PC-3 (cell line): ENCODE measurements around the gene PAK3. TPM values are rescaled to one million over a fixed set of nuclear protein-coding genes. Genes with fewer than 3 reads are reported as not detected.

ENCODE experiments used
- ATAC-seq: fragments of 200-7000 bp; cut with Tn5 transposase; 2 replicates; pipeline ENCODE4 v1.9.1; 2020; ENCODE audit warnings: mild to moderate bottlenecking, moderate library complexity
- BruUV-seq: library from RNA; stranded (reverse); fragments of 400-500 nt; replicated peaks from 2 replicates; lab custom pipeline; 2021; lab: Mats Ljungman, UMichigan
- CTCF ChIA-PET: fragments of 300-600 bp; sonication (Branson Sonifier 250); formaldehyde crosslinking; loops from one replicate; lab custom pipeline; 2022; ENCODE audit warnings: antibody characterized with exemption; lab: Charles Lee
- POLR2A ChIA-PET: fragments of 300-600 bp; sonication (Branson Sonifier 250); formaldehyde crosslinking; loops from one replicate; lab custom pipeline; 2022; ENCODE audit warnings: antibody characterized with exemption; ENCODE audit not compliant: unreplicated experiment; lab: Charles Lee
- DNase-seq: peaks from one replicate; pipeline ENCODE4 v3.0.0-alpha.2; 2015
- H2AFZ ChIP-seq: fragments of 300-600 bp; sonication (generic); 2 replicates; pipeline ENCODE4 v1.6.0; 2016; ENCODE audit warnings: antibody characterized with exemption, low read length
- H3F3A ChIP-seq: fragments of 300-600 bp; sonication (generic); one replicate; pipeline ENCODE4 v1.6.0; 2017; ENCODE audit warnings: antibody characterized with exemption, low read length, control low read depth, mild to moderate bottlenecking; ENCODE audit not compliant: unreplicated experiment
- H3K27ac ChIP-seq: fragments of 300-600 bp; sonication (generic); 2 replicates; pipeline ENCODE4 v1.5.1; 2016; ENCODE audit warnings: mild to moderate bottlenecking, low read length
- H3K27me3 ChIP-seq: fragments of 300-600 bp; sonication (generic); 2 replicates; pipeline ENCODE4 v1.6.1; 2016; ENCODE audit warnings: low read length, mixed read lengths
- H3K36me3 ChIP-seq: fragments of 300-600 bp; sonication (generic); 2 replicates; pipeline ENCODE4 v1.6.1; 2016; ENCODE audit warnings: low read depth, mixed run types, low read length, mixed read lengths
- H3K4me1 ChIP-seq: fragments of 300-600 bp; sonication (generic); 2 replicates; pipeline ENCODE4 v1.5.1; 2016; ENCODE audit warnings: low read length; ENCODE audit not compliant: insufficient read depth
- H3K4me2 ChIP-seq: fragments of 300-600 bp; sonication (generic); 2 replicates; pipeline ENCODE4 v1.6.0; 2016; ENCODE audit warnings: low read length
- H3K4me3 ChIP-seq: fragments of 300-600 bp; sonication (generic); 2 replicates; pipeline ENCODE4 v1.5.1; 2016; ENCODE audit warnings: mild to moderate bottlenecking, low read length, mixed read lengths
- H3K79me2 ChIP-seq: fragments of 300-600 bp; sonication (generic); 2 replicates; pipeline ENCODE4 v1.6.1; 2017; ENCODE audit warnings: low read length, mixed read lengths
- H3K9ac ChIP-seq: fragments of 300-600 bp; sonication (generic); 2 replicates; pipeline ENCODE4 v1.6.0; 2016; ENCODE audit warnings: mild to moderate bottlenecking, low read length
- H3K9me2 ChIP-seq: fragments of 300-600 bp; sonication (generic); replicated peaks from 2 replicates; pipeline ENCODE4 v1.6.1; 2016; ENCODE audit warnings: mixed run types, low read length, mixed read lengths
- H3K9me3 ChIP-seq: fragments of 300-600 bp; sonication (generic); 2 replicates; pipeline ENCODE4 v1.6.1; 2016; ENCODE audit warnings: low read length, mixed read lengths
- H4K20me1 ChIP-seq: fragments of 300-600 bp; sonication (generic); 2 replicates; pipeline ENCODE4 v1.6.1; 2016; ENCODE audit warnings: low read length, mixed read lengths
- EZH2 ChIP-seq: fragments of 300-600 bp; sonication (generic); IDR thresholded peaks from one replicate; pipeline ENCODE4 v1.6.1; 2017; ENCODE audit warnings: antibody characterized with exemption, mild to moderate bottlenecking, low read length; ENCODE audit not compliant: unreplicated experiment
- EZH2phosphoT487 ChIP-seq: fragments of 300-600 bp; sonication (generic); IDR thresholded peaks from 2 replicates; pipeline ENCODE4 v1.6.1; 2018; ENCODE audit warnings: mild to moderate bottlenecking, antibody characterized with exemption, low read length, borderline replicate concordance
- intact Hi-C: fragments of 100-400 bp; cut with micrococcal nuclease; formaldehyde crosslinking; loops from 2 replicates; pipeline ENCODE4 v1.9.0; 2023
- total RNA-seq: library from RNA; depleted of rRNA; stranded (reverse); fragments of >200 nt; gene quantifications from 2 replicates; pipeline ENCODE4 v1.2.3, GENCODE V29; 2014
- TF ChIP-seq, protein P1 (sequence below): fragments of 300-600 bp; sonication (generic); conservative IDR thresholded peaks from 2 replicates; pipeline ENCODE4 v1.5.1; 2017; ENCODE audit warnings: antibody characterized with exemption, low read depth, mild to moderate bottlenecking, low read length

The PAK3 gene
- total RNA-seq, 1 experiment from 2014 or later: 2.0 TPM

DNA sequence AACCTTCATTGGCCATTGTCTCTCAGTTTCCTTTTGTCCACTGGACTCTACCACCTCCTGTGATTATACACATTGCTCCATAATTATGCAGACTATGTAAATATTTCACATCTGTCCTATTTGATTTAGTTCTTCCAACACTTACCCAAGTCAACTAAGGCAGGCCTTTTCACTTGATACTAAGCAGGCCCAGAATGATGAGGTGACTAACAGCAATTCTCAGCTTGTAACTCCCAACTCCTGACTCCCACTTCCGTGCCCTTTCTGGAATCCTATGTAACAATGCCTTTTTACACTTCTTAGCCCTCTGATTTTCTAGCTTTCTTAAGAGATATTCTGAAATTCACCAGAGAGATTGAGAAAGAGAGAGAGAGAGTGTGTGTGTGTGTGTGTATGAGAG lies 6.6 kb downstream of the PAK3 start:
- ChIA-PET CTCF (no interaction called here), POLR2A (no interaction called here)
- no peaks in the 10 kb centered on the region for H3K4me1 ChIP-seq
- H2AFZ ChIP-seq: no peak overlapping the region
- no peaks in the 10 kb centered on the region for H3K79me2 ChIP-seq
- no peaks in the 10 kb centered on the region for H3K9me2 ChIP-seq
- ATAC-seq: no peak
- no peaks in the 10 kb centered on the region for H3K27me3 ChIP-seq
- TF ChIP-seq, protein P1, sequence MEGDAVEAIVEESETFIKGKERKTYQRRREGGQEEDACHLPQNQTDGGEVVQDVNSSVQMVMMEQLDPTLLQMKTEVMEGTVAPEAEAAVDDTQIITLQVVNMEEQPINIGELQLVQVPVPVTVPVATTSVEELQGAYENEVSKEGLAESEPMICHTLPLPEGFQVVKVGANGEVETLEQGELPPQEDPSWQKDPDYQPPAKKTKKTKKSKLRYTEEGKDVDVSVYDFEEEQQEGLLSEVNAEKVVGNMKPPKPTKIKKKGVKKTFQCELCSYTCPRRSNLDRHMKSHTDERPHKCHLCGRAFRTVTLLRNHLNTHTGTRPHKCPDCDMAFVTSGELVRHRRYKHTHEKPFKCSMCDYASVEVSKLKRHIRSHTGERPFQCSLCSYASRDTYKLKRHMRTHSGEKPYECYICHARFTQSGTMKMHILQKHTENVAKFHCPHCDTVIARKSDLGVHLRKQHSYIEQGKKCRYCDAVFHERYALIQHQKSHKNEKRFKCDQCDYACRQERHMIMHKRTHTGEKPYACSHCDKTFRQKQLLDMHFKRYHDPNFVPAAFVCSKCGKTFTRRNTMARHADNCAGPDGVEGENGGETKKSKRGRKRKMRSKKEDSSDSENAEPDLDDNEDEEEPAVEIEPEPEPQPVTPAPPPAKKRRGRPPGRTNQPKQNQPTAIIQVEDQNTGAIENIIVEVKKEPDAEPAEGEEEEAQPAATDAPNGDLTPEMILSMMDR: no peak
- TF ChIP-seq EZH2phosphoT487: no peak
- no peak for TF ChIP-seq EZH2
- no peaks in the 10 kb centered on the region for H4K20me1 ChIP-seq
- BruUV-seq: no TSS peak
- no peak overlapping the region for H3K4me2 ChIP-seq
- intact Hi-C loops: no loop called here
- no peak for DNase-seq
- no peaks in the 10 kb centered on the region for H3K9me3 ChIP-seq
- no peak overlapping the region for H3K4me3 ChIP-seq
- no peaks in the 10 kb centered on the region for H3K36me3 ChIP-seq
- no peaks in the 10 kb centered on the region for H3F3A ChIP-seq
- H3K9ac ChIP-seq: no peak overlapping the region
- no peak overlapping the region for H3K27ac ChIP-seq

DNA sequence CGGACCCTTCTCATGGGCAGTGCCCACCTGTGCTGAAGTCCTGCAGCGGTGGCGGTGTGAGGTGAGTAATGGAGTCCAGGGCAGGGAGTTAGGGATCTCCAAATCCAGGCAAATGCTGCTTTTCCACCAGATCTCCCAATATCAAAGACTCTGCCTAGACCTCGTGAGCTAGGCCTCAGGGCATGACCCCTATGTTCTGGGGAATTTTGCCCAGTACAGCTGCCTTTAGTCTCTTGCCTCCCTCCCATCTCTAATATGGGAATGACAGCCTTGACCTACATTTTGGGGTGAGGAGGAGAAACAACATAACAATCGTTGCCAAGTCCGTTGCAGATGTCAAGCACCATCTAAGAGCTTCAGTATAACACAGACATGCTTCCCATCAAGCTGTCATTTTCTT lies 7.3 kb downstream of the PAK3 start:
- no peaks in the 10 kb centered on the region for H3K9me3 ChIP-seq
- no peaks in the 10 kb centered on the region for H3K79me2 ChIP-seq
- intact Hi-C loops: no loop called here
- no peaks in the 10 kb centered on the region for H3K36me3 ChIP-seq
- H2AFZ ChIP-seq: no peak overlapping the region
- CTCF ChIA-PET: no interaction called here
- TF ChIP-seq EZH2phosphoT487 (no peak), EZH2 (no peak)
- TF ChIP-seq, protein P1: no peak
- POLR2A ChIA-PET: no interaction called here
- H3K27me3 ChIP-seq: no peaks in the 10 kb centered on the region
- H3K9ac ChIP-seq: no peak overlapping the region
- no peaks in the 10 kb centered on the region for H4K20me1 ChIP-seq
- ATAC-seq: no peak
- no peak for DNase-seq
- H3F3A ChIP-seq: no peaks in the 10 kb centered on the region
- no peak overlapping the region for H3K4me2 ChIP-seq
- no peak overlapping the region for H3K4me3 ChIP-seq
- no TSS peak for BruUV-seq
- H3K4me1 ChIP-seq: no peaks in the 10 kb centered on the region
- no peaks in the 10 kb centered on the region for H3K9me2 ChIP-seq
- no peak overlapping the region for H3K27ac ChIP-seq

DNA sequence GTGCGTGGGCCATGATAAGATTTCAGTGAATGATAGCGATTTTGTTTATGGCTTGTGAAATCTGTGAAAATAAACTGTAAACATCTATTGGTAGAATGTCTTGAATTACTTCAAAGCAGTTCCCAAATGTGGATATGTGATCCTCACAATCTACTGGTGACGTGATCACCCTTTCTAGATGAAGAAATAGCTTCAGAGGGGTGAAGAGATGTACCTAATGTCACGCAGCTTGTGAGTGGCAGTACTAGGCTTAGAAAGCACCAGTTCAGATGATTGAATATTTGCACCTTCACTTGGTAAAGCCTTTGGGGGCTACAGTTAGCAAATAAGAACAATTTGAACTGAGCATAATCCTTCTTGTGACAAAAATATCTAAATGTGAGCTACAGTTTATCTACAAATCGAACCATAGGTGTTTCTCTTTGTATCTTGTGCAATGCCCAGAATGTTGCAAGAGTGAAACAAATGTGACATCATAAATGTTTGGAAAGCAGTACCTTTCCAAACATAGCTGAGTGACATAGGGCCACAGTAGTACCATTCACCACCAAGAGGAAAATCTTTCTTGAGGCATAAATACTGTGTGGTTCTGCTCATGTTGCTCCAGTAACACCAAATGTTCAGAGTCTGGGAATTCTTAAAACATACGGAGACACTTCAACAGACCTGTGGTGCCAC lies 14.2 kb downstream of the PAK3 start:
- Histone ChIP-seq H3K4me2 (no peak overlapping the region), H3K36me3 (no peaks in the 10 kb centered on the region), H3K79me2 (no peaks in the 10 kb centered on the region), H3K9me3 (no peaks in the 10 kb centered on the region), H3F3A (no peaks in the 10 kb centered on the region), H3K4me3 (no peak overlapping the region), H3K27me3 (no peaks in the 10 kb centered on the region), H3K27ac (no peak overlapping the region), H3K9me2 (no peaks in the 10 kb centered on the region), H3K4me1 (no peaks in the 10 kb centered on the region), H2AFZ (no peak overlapping the region), H3K9ac (no peak overlapping the region), H4K20me1 (no peaks in the 10 kb centered on the region)
- BruUV-seq: no TSS peak
- intact Hi-C loops: no loop called here
- TF ChIP-seq EZH2 (no peak), EZH2phosphoT487 (no peak)
- TF ChIP-seq, protein P1: no peak
- ATAC-seq: no peak
- ChIA-PET CTCF (no interaction called here), POLR2A (no interaction called here)
- DNase-seq: no peak
